ENCODE results near the gene CCNE1. TPM values are rescaled to one million over a fixed set of nuclear protein-coding genes. Genes with fewer than 3 reads are reported as not detected.

Gene CCNE1
- total and polyA plus RNA-seq, 8 donors: 3.6 to 5.8 (median 4.4) TPM

DNA sequence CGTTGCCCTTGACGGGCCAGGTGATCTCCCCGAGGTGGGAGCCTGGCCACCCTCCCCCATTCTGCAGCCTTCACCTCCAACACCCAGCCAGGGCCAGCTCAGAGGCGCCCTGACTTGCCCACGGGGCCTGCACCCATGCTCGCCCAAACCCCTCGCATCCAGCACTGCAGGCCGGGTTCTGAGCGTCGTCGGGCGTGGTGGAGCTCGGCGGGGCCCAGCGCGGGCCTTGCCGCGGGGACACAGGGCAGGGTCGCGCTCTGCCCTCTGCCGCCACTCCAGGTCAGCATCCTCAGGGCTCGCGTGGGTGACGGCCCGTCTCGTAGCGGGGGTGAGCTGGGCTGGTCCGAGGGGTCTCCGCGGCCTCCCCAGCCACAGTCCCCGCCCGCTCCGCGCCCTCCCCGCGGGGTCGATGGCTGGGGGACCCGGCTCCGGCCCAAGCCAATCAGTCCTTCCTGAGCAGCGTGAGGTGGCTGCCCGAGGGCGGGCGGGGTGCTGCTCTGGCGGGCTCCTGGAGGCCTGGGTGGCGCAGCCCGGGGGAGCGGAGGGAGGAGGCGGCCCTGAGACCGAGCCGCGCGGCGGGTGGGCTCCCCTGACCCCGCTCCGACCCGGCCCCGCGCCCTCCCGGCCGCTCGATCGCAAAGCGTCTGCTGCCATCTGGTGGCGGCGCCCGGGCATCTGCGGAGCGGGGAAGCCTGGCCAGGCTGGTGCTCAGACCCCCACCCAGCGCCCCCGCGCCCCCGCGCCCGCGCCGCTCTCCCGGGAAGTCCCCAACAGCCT is 61.4 kb downstream of the CCNE1 start:
- TF ChIP-seq, protein P1, sequence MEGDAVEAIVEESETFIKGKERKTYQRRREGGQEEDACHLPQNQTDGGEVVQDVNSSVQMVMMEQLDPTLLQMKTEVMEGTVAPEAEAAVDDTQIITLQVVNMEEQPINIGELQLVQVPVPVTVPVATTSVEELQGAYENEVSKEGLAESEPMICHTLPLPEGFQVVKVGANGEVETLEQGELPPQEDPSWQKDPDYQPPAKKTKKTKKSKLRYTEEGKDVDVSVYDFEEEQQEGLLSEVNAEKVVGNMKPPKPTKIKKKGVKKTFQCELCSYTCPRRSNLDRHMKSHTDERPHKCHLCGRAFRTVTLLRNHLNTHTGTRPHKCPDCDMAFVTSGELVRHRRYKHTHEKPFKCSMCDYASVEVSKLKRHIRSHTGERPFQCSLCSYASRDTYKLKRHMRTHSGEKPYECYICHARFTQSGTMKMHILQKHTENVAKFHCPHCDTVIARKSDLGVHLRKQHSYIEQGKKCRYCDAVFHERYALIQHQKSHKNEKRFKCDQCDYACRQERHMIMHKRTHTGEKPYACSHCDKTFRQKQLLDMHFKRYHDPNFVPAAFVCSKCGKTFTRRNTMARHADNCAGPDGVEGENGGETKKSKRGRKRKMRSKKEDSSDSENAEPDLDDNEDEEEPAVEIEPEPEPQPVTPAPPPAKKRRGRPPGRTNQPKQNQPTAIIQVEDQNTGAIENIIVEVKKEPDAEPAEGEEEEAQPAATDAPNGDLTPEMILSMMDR (IDR thresholded peaks at IDR 0.05): peak; percentile 87 to 91
- intact Hi-C loops (cut with DNase I): loop anchor here in 1 of 2 donors (10.0 kb wide), 1 partner anchor 108 kb away; no protein-coding TSS in a partner anchor
- Histone ChIP-seq H3K4me3 (peak overlapping the region; percentile 25 to 30), H3K4me1 (peaks cover 6 to 18% of the 10 kb centered on the region in 2 donors), H3K27ac (no peak overlapping the region), H3K27me3 (peaks cover 0 to 73% of the 10 kb centered on the region in 2 donors), H3K36me3 (no peaks in the 10 kb centered on the region), H3K9me3 (peaks cover 0 to 5% of the 10 kb centered on the region in 2 donors)
- peak; percentile 23 to 93 (median 48) for DNase-seq
- ATAC-seq: peak; percentile 90

Other genes with a start within 250 kb of the CCNE1 start
- gene POP4, start 205.7 kb upstream of the CCNE1 start, total RNA-seq: 10 to 100 TPM; 49.2 to 66.9 TPM
- gene POP4, start 205.7 kb upstream of the CCNE1 start, polyA plus RNA-seq (ENCODE audit: insufficient read length in 6 of 6): 10 to 100 TPM; 51.2 to 56.6 (median 54.4) TPM
- gene PLEKHF1, start 146.5 kb upstream of the CCNE1 start, total RNA-seq: 1 to 10 TPM; 6.1 to 8.5 TPM
- 1 to 10 TPM in 5 of 6 donors, under 1 TPM in 1; 1.00 to 1.7 (median 1.1) TPM for gene PLEKHF1, start 146.5 kb upstream of the CCNE1 start, polyA plus RNA-seq (ENCODE audit: insufficient read length in 6 of 6)
- 10 to 100 TPM; 20.3 to 22.7 TPM for gene C19orf12, start 96.7 kb upstream of the CCNE1 start, total RNA-seq
- gene C19orf12, start 96.7 kb upstream of the CCNE1 start, polyA plus RNA-seq (ENCODE audit: insufficient read length in 6 of 6): 10 to 100 TPM; 18.6 to 25.6 (median 21.7) TPM
- 10 to 100 TPM; 36.3 to 47.6 TPM for gene URI1, start 130.2 kb downstream of the CCNE1 start, total RNA-seq
- 100 to 1,000 TPM in 3 of 6 donors, 10 to 100 TPM in 3; 84.7 to 104 (median 99.5) TPM for gene URI1, start 130.2 kb downstream of the CCNE1 start, polyA plus RNA-seq (ENCODE audit: insufficient read length in 6 of 6)

Data from left lung (tissue), 10 donors.